AG04449 (cell line): ENCODE results near the gene SH2D6.

Experiments
- CTCF ChIA-PET: fragments of 350-600 bp; formaldehyde crosslinking; extraction: SDS; loops from one replicate; lab custom pipeline; 2021; ENCODE audit warnings: antibody characterized with exemption; lab: Yijun Ruan, JAX
- POLR2A ChIA-PET: fragments of 400-600, 350-600 bp; formaldehyde crosslinking; extraction: SDS; loops from one replicate; lab custom pipeline; 2020; ENCODE audit warnings: antibody characterized with exemption, inconsistent platforms; lab: Yijun Ruan, JAX
- DNase-seq: peaks from one replicate; pipeline ENCODE4 v3.0.0-alpha.2; 2010; ENCODE audit warnings: low read depth, low spot score
- H3K4me3 ChIP-seq: 2 replicates; pipeline ENCODE4 v1.5.1; 2011; ENCODE audit warnings: low read depth, mild to moderate bottlenecking, control low read depth, low read length
- TF ChIP-seq, protein P1 (sequence below): IDR thresholded peaks from one replicate; pipeline ENCODE4 v1.5.1; 2011; ENCODE audit warnings: mild to moderate bottlenecking, moderate library complexity, low read length, control low read depth, inconsistent platforms; ENCODE audit not compliant: insufficient read depth; ENCODE audit errors: missing control alignments

SH2D6 gene

GRCh38 chr2:85449214-85449588 lies 30.7 kb downstream of the SH2D6 start:
- ChIA-PET POLR2A (interaction anchor here (1.4 kb wide), 1 partner anchor 90 kb away, joined by 5 read pairs; the partner anchor contains the start of gene MAT2A), CTCF (interaction anchor here (34.9 kb wide), 1 partner anchor 99 kb away, joined by 922 read pairs; the partner anchor contains the start of genes GGCX and MAT2A)
- TF ChIP-seq, protein P1, sequence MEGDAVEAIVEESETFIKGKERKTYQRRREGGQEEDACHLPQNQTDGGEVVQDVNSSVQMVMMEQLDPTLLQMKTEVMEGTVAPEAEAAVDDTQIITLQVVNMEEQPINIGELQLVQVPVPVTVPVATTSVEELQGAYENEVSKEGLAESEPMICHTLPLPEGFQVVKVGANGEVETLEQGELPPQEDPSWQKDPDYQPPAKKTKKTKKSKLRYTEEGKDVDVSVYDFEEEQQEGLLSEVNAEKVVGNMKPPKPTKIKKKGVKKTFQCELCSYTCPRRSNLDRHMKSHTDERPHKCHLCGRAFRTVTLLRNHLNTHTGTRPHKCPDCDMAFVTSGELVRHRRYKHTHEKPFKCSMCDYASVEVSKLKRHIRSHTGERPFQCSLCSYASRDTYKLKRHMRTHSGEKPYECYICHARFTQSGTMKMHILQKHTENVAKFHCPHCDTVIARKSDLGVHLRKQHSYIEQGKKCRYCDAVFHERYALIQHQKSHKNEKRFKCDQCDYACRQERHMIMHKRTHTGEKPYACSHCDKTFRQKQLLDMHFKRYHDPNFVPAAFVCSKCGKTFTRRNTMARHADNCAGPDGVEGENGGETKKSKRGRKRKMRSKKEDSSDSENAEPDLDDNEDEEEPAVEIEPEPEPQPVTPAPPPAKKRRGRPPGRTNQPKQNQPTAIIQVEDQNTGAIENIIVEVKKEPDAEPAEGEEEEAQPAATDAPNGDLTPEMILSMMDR = no peak
- no peak overlapping the region for H3K4me3 ChIP-seq
- no peak for DNase-seq

DNA sequence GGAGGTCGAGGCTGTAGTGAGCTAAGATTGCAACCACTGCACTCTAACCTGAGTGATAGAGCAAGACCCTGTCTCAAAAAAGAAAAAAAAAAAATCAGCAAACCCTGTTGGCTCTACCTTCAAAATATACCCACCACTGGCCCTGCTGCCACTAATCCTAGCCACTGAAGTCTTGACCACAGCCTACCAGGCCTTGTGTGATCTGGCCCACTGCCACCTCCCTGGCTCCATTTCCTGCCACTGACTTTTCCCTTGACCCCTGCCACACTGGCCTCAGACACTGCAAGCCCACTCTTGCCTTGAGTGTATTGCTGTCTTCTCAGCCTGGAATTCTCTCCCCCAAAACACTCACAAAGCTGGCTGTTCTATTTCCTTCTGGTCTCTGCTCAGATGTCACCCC lies 33.7 kb downstream of the SH2D6 start:
- ChIA-PET POLR2A (no interaction called here), CTCF (no interaction called here)
- TF ChIP-seq, protein P1 = no peak
- no peak for DNase-seq
- H3K4me3 ChIP-seq = no peak overlapping the region

GRCh38 chr2:85453571-85453970 lies 35.1 kb downstream of the SH2D6 start:
- POLR2A ChIA-PET = no interaction called here
- H3K4me3 ChIP-seq = no peak overlapping the region
- TF ChIP-seq, protein P1 = no peak
- CTCF ChIA-PET = interaction anchor here (1.1 kb wide), 1 partner anchor 10 kb away, joined by 3 read pairs; no protein-coding TSS in a partner anchor
- no peak for DNase-seq

DNA sequence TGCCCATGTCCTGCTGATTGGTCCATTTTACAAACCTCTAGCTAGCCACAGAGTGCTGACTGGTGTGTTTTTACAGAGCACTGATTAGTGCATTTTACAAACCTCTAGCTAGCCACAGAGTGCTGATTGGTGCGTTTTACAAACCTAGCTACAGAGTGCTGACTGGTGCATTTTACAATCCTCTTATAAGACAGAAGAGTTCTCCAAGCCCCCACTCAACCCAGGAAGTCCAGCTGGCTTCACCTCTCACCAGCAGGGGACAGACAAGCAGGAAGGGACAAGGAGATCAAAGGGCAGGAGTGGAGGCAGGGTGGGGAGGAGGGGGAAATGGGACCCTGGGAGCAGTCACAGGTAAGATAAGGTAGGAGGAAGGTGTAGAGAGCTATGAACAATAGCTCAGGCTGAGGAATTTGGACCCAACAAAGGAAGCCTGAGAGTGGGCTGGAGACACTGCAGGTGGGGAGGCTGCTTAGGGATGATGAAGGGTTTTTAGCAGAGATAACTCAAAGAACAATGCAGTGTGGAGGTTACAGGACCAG lies 37.1 kb downstream of the SH2D6 start:
- no peak overlapping the region for H3K4me3 ChIP-seq
- ChIA-PET POLR2A (interaction anchor here (0.8 kb wide), 1 partner anchor 84 kb away, joined by 3 read pairs; the partner anchor contains the start of gene MAT2A), CTCF (interaction anchor here (1.3 kb wide), 1 partner anchor 36 kb away, joined by 4 read pairs; no protein-coding TSS in a partner anchor)
- TF ChIP-seq, protein P1 = no peak
- DNase-seq = no peak

DNA sequence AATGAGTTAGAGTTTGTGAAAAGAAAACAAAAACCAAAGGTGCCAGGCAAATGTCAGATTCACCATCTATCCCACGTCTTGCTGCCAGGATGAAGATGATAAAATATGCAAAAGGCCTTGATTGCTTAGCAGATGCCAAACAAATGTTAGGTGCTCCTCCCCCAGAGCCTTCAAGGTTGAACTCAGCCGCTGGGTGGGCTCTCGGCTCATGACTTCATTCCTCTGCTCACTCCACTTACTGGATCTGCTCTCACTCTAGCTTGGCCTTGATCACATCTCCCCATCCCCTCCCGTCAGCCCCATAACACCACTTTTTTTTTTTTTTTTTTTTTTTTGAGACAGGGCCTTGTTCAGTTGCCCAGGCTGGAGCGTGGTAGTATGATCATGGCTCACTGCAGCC lies 38.5 kb downstream of the SH2D6 start:
- POLR2A ChIA-PET = no interaction called here
- no peak overlapping the region for H3K4me3 ChIP-seq
- TF ChIP-seq, protein P1 = no peak
- no peak for DNase-seq
- CTCF ChIA-PET = no interaction called here

- ChIA-PET CTCF (no interaction called here), POLR2A (no interaction called here)
- TF ChIP-seq, protein P1 = no peak
- DNase-seq = no peak
- H3K4me3 ChIP-seq = no peak overlapping the region
Observed at GRCh38 chr2:85457877-85458316, 39.4 kb downstream of the SH2D6 start.
